Fibroblast of pulmonary artery (primary cell): Measurements from ENCODE around the gene BAIAP2.

Experiments
- DNase-seq: peaks from one replicate; pipeline ENCODE4 v3.0.0-alpha.2; 2010; ENCODE audit warnings: low read depth
- H3K4me3 ChIP-seq: replicated peaks from 2 replicates; pipeline ENCODE4 v1.5.1; 2011; ENCODE audit warnings: low read depth, mild to moderate bottlenecking, control low read depth, low read length, moderate library complexity
- TF ChIP-seq, protein P1 (sequence below): IDR thresholded peaks from 2 replicates; pipeline ENCODE4 v1.5.1; 2011; ENCODE audit warnings: mild to moderate bottlenecking, control low read depth, low read length, inconsistent platforms; ENCODE audit errors: missing control alignments

BAIAP2 gene

GRCh38 chr17:81139428-81139827, 104.5 kb downstream of the BAIAP2 start:
- TF ChIP-seq, protein P1, sequence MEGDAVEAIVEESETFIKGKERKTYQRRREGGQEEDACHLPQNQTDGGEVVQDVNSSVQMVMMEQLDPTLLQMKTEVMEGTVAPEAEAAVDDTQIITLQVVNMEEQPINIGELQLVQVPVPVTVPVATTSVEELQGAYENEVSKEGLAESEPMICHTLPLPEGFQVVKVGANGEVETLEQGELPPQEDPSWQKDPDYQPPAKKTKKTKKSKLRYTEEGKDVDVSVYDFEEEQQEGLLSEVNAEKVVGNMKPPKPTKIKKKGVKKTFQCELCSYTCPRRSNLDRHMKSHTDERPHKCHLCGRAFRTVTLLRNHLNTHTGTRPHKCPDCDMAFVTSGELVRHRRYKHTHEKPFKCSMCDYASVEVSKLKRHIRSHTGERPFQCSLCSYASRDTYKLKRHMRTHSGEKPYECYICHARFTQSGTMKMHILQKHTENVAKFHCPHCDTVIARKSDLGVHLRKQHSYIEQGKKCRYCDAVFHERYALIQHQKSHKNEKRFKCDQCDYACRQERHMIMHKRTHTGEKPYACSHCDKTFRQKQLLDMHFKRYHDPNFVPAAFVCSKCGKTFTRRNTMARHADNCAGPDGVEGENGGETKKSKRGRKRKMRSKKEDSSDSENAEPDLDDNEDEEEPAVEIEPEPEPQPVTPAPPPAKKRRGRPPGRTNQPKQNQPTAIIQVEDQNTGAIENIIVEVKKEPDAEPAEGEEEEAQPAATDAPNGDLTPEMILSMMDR: no peak
- H3K4me3 ChIP-seq: no peak overlapping the region

GRCh38 chr17:81140018-81140417, 105.1 kb downstream of the BAIAP2 start:
- TF ChIP-seq, protein P1: no peak
- DNase-seq: no peak
- H3K4me3 ChIP-seq: no peak overlapping the region

More at GRCh38 chr17:81139428-81139827, 104.5 kb downstream of the BAIAP2 start:
- DNase-seq: no peak

DNA sequence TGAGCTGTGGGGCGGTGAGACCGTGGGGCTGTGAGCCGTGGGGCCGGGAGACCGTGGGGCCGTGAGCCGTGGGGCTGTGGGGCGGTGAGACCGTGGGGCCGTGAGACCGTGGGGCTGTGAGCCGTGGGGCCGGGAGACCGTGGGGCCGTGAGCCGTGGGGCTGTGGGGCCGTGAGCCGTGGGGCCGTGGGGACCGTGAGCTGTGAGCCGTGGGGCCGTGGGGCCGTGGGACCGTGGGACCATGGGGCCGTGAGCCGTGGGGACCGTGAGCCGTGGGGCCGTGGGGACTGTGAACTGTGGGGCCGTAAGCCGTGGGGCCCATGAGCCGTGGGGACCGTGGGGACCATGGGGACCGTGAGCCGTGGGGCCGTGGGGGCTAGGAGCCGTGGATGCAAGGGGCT, 105.7 kb downstream of the BAIAP2 start:
- no peak for DNase-seq
- no peak overlapping the region for H3K4me3 ChIP-seq
- TF ChIP-seq, protein P1: no peak

DNA sequence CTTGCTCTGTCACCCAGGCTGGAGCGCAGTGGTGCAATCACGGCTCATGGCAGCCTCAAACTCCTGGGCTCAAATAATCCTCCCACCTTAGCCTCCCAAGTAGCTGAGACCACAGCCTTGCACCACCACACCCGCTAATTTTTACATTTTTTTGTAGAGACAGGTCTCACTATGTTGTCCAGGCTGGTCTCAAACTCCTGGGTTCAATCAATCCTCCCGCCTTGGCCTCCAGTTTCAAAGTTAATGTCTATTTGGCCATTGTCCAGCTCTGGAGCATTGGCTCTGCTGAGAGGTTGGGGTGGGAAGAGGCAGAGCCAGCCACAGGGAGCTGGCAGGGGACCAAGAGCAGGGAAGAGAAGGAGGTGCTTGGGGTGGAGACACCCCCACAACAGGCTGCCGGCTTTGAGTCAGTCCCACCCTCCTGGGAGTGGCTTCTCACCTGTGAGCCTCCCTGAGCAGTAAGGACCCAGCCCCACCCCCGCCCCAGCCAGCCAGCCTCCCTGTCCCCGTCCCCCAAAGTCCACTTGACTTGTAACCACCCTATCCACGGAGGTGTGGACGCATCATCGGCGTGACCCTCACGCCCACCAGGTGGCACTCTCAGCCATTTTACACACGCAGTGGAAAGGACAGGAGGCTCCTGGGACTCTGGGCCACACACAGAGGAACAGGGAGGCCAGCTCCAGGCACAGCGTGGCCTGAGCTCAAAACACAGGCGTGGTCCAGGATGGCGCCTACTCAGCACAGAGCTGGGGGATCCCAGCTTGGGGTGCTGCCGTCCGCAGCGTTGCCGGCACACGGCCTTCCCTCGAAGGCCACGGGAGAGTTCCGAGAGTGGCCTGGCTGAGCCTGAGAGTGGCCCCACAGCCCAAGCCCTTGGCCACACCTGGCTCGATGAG, 107.6 kb downstream of the BAIAP2 start:
- TF ChIP-seq, protein P1: peak; percentile 68
- H3K4me3 ChIP-seq: no peak overlapping the region
- peak; percentile 79 for DNase-seq

GRCh38 chr17:81143200-81143527, 108.2 kb downstream of the BAIAP2 start:
- DNase-seq: no peak
- TF ChIP-seq, protein P1: no peak
- H3K4me3 ChIP-seq: no peak overlapping the region

- DNase-seq: no peak
- TF ChIP-seq, protein P1: no peak
- H3K4me3 ChIP-seq: no peak overlapping the region
These were observed 108.9 kb downstream of the BAIAP2 start for GRCh38 chr17:81143717-81144422.
